ENCODE results near the gene CCDC93.

DNA sequence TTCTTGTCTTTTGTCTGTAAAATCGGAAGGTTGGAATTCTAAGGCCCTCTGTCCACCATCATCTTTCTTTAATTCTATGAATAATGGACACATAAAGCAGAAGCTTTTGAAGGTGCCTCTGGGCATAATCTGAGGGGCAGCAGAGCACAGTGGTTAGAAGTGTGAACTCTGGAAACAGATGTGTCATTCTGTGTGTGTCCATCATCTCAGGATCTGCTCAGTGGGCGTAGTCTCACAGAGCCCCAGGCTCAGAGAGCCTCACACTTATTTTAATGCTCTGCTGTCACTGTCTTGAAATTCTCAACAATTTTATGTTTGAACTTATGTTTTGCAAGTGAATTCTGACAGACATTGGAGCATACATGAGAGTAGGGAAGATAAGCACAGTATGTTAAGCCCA, 31.0 kb upstream of the CCDC93 start:
- TF ChIP-seq POLR2A (IDR thresholded peaks at IDR 0.05; ENCODE audit: low read depth, low read length) (no peak), TAF1 (IDR thresholded peaks at IDR 0.05; ENCODE audit: low read depth, low read length) (no peak), POLR2AphosphoS5 (IDR thresholded peaks at IDR 0.05; ENCODE audit: low read depth, low read length) (no peak), POU2F2 (IDR thresholded peaks at IDR 0.05; ENCODE audit: low read depth, low read length) (no peak)
